ENCODE results near the gene RFPL1.
"Not testable (repeated sequence)": the region's sequence is repeated elsewhere in the genome, so short reads cannot be mapped to it uniquely, and the experiment has no call there.

The RFPL1 gene

DNA sequence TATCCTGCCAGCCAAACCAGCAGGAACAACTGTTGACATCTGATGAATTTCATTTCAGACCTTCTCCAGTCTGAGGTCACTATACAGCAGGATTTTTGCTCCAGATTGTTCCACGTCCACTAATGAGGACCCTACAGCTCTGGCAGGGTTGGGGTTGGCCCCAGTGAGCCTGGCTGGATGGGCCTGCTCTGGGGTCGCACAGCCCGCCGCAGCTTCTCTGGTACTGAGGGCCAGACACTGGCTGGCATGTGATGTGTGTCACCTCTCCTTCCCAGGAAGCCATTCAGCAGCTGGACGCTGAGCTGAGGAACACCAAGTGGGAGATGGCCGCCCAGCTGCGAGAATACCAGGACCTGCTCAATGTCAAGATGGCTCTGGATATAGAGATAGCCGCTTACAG, 47.1 kb downstream of the RFPL1 start:
- Histone ChIP-seq H3K36me3 (ENCODE audit: control insufficient read depth, insufficient read depth, low read length) (no peaks in the 10 kb centered on the region), H3K27me3 (replicated peaks; ENCODE audit: control insufficient read depth, insufficient read depth, low read length) (no peaks in the 10 kb centered on the region), H3K4me3 (replicated peaks; ENCODE audit: low read depth, low read length) (no peak overlapping the region)
- no peak for DNase-seq (ENCODE audit: extremely low read depth, insufficient read length)
- TF ChIP-seq, protein P1, sequence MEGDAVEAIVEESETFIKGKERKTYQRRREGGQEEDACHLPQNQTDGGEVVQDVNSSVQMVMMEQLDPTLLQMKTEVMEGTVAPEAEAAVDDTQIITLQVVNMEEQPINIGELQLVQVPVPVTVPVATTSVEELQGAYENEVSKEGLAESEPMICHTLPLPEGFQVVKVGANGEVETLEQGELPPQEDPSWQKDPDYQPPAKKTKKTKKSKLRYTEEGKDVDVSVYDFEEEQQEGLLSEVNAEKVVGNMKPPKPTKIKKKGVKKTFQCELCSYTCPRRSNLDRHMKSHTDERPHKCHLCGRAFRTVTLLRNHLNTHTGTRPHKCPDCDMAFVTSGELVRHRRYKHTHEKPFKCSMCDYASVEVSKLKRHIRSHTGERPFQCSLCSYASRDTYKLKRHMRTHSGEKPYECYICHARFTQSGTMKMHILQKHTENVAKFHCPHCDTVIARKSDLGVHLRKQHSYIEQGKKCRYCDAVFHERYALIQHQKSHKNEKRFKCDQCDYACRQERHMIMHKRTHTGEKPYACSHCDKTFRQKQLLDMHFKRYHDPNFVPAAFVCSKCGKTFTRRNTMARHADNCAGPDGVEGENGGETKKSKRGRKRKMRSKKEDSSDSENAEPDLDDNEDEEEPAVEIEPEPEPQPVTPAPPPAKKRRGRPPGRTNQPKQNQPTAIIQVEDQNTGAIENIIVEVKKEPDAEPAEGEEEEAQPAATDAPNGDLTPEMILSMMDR (IDR thresholded peaks at IDR 0.05; ENCODE audit: insufficient read depth, low read length, poor library complexity, severe bottlenecking): no peak

DNA sequence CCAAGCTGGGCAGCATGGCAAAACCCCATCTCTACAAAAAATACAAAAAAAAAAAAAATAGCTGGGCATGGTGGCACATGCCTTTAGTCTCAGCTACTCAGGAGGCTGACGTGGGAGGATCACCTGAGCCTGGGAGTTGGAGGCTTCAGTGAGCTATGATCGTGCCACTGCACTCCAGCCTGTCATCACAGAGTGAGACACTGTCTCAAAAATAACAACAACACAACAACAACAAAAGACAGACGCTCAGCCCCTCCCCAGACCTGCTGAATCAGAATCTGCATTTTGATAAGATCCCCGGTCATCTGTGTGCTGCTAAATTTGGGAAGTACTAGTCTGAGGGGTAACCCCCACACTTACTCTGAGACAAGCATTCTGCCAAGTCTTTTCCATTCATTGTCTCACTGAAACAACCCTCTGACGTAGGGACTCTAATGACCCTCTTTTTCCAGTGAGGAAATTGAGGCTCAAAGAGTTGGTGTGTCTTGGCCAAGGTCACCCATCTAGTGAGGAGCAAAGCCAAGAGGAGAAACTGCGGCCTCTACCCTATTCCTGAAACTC, 49.1 kb downstream of the RFPL1 start:
- Histone ChIP-seq H3K4me3 (replicated peaks; ENCODE audit: low read depth, low read length) (no peak overlapping the region), H3K36me3 (ENCODE audit: control insufficient read depth, insufficient read depth, low read length) (no peaks in the 10 kb centered on the region), H3K27me3 (replicated peaks; ENCODE audit: control insufficient read depth, insufficient read depth, low read length) (no peaks in the 10 kb centered on the region)
- TF ChIP-seq, protein P1 (IDR thresholded peaks at IDR 0.05; ENCODE audit: insufficient read depth, low read length, poor library complexity, severe bottlenecking): no peak
- no peak for DNase-seq (ENCODE audit: extremely low read depth, insufficient read length)

DNA sequence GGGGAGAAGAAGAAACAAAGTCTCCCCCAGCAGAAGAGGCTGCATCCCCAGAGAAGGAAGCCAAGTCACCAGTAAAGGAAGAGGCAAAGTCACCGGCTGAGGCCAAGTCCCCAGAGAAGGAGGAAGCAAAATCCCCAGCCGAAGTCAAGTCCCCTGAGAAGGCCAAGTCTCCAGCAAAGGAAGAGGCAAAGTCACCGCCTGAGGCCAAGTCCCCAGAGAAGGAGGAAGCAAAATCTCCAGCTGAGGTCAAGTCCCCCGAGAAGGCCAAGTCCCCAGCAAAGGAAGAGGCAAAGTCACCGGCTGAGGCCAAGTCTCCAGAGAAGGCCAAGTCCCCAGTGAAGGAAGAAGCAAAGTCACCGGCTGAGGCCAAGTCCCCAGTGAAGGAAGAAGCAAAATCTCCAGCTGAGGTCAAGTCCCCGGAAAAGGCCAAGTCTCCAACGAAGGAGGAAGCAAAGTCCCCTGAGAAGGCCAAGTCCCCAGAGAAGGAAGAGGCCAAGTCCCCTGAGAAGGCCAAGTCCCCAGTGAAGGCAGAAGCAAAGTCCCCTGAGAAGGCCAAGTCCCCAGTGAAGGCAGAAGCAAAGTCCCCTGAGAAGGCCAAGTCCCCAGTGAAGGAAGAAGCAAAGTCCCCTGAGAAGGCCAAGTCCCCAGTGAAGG, 50.9 kb downstream of the RFPL1 start:
- H3K27me3 ChIP-seq (replicated peaks; ENCODE audit: control insufficient read depth, insufficient read depth, low read length); H3K4me3 ChIP-seq (replicated peaks; ENCODE audit: low read depth, low read length); H3K36me3 ChIP-seq (ENCODE audit: control insufficient read depth, insufficient read depth, low read length); DNase-seq (ENCODE audit: extremely low read depth, insufficient read length): not testable (repeated sequence)

DNA sequence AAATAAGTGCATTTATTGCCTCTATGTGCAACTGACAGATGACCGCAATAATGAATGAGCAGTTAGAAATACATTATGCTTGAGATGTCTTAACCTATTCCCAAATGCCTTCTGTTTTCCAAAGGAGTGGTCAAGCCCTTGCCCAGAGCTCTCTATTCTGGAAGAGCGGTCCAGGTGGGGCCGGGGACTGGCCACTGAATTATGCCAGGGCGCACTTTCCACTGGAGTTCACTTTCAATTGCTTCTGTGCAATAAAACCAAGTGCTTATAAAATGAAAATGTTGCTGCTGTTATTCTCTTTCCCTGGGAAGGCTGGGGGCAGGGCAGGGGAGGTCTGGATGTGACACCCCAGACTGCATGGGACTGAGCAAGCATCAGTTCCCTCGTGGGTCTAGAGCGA, 52.6 kb downstream of the RFPL1 start:
- Histone ChIP-seq H3K36me3 (ENCODE audit: control insufficient read depth, insufficient read depth, low read length) (no peaks in the 10 kb centered on the region), H3K4me3 (replicated peaks; ENCODE audit: low read depth, low read length) (no peak overlapping the region), H3K27me3 (replicated peaks; ENCODE audit: control insufficient read depth, insufficient read depth, low read length) (no peaks in the 10 kb centered on the region)
- DNase-seq (ENCODE audit: extremely low read depth, insufficient read length): no peak
- TF ChIP-seq, protein P1 (IDR thresholded peaks at IDR 0.05; ENCODE audit: insufficient read depth, low read length, poor library complexity, severe bottlenecking): no peak
